ENCODE measurements around the gene CCNI. TPM values are rescaled to one million over a fixed set of nuclear protein-coding genes. Genes with fewer than 3 reads are reported as not detected.

Gene CCNI
- total RNA-seq, 1 experiment from 2014 or later: 240 TPM

GRCh38 chr4:77073981-77074380 lies 1.8 kb downstream of the CCNI start:
- peaks cover 0 to 6% (median 0%) of the 10 kb centered on the region in 3 experiments; a peak in 2 of 7 replicates for H3K36me3 Mint-ChIP-seq (ENCODE audit: insufficient read depth in 1 of 3, low read depth in 3 of 3)
- Histone ChIP-seq H2AFZ (ENCODE audit: low read length) (no peak overlapping the region), H3K4ac (ENCODE audit: low read depth, low read length) (no peak overlapping the region), H2BK12ac (ENCODE audit: insufficient read length, low read depth, low read length) (no peak overlapping the region), H3K79me1 (ENCODE audit: insufficient read depth, low read depth, low read length, poor library complexity, severe bottlenecking) (peaks cover 2% of the 10 kb centered on the region), H3K9ac (ENCODE audit: extremely low read depth, insufficient read length, low read length) (peak overlapping the region; percentile 66), H3K27ac (ENCODE audit: insufficient read length, low read depth, low read length) (no peak overlapping the region), H2BK20ac (ENCODE audit: low read depth, low read length, poor library complexity, severe bottlenecking) (no peak overlapping the region), H4K91ac (ENCODE audit: insufficient read length, low read depth, low read length) (no peak overlapping the region), H4K5ac (ENCODE audit: insufficient read length, low read depth, low read length) (no peak overlapping the region), H2AK5ac (ENCODE audit: insufficient read length, low read length) (no peak overlapping the region), H3K9me3 (ENCODE audit: control insufficient read depth, low read depth, low read length) (no peaks in the 10 kb centered on the region), H3K23me2 (ENCODE audit: insufficient read length, low read depth, low read length, poor library complexity, severe bottlenecking) (peaks cover 12% of the 10 kb centered on the region), H3K4me1 (ENCODE audit: insufficient read depth, low read length) (peaks cover 10% of the 10 kb centered on the region), H2BK5ac (ENCODE audit: insufficient read length, low read length) (no peak overlapping the region), H3K23ac (ENCODE audit: insufficient read length, low read depth, low read length) (no peak overlapping the region), H3K79me2 (ENCODE audit: insufficient read depth, low read length) (peaks cover 42% of the 10 kb centered on the region), H3T11ph (ENCODE audit: low read length) (no peak overlapping the region), H3K27me3 (ENCODE audit: insufficient read depth, low read length) (no peaks in the 10 kb centered on the region), H2BK15ac (ENCODE audit: low read depth, low read length) (no peak overlapping the region), H4K8ac (replicated peaks; ENCODE audit: insufficient read length, low read depth, low read length) (no peak overlapping the region), H3K14ac (ENCODE audit: insufficient read depth, low read length) (no peak overlapping the region), H2BK120ac (ENCODE audit: low read depth, low read length, poor library complexity, severe bottlenecking) (no peak overlapping the region), H3K56ac (ENCODE audit: insufficient read length, low read depth, low read length) (no peak overlapping the region), H3K18ac (ENCODE audit: insufficient read length, low read depth, low read length) (no peak overlapping the region), H4K20me1 (ENCODE audit: control insufficient read depth, insufficient read depth, insufficient read length) (no peaks in the 10 kb centered on the region), H3K4me2 (ENCODE audit: insufficient read depth, insufficient read length, low read length) (peak overlapping the region; percentile 98)
- H3K4me1 Mint-ChIP-seq: peaks cover 24 to 32% of the 10 kb centered on the region in 2 experiments
- no peak overlapping the region for H3K27ac Mint-ChIP-seq
- peaks cover 3% of the 10 kb centered on the region for H3K27me3 Mint-ChIP-seq (ENCODE audit: low read depth)
- WGBS (ENCODE audit: extremely low coverage, insufficient read length, low lambda C conversion rate): no CpG with 5 or more reads among the region's 5 CpGs
- H3K9me3 Mint-ChIP-seq: peaks cover 0 to 3% of the 10 kb centered on the region in 2 experiments; a peak in 1 of 5 replicates
- DNase-seq: no peak
- no peak overlapping the region for H3K4me3 Mint-ChIP-seq
- TF ChIP-seq, protein P1, sequence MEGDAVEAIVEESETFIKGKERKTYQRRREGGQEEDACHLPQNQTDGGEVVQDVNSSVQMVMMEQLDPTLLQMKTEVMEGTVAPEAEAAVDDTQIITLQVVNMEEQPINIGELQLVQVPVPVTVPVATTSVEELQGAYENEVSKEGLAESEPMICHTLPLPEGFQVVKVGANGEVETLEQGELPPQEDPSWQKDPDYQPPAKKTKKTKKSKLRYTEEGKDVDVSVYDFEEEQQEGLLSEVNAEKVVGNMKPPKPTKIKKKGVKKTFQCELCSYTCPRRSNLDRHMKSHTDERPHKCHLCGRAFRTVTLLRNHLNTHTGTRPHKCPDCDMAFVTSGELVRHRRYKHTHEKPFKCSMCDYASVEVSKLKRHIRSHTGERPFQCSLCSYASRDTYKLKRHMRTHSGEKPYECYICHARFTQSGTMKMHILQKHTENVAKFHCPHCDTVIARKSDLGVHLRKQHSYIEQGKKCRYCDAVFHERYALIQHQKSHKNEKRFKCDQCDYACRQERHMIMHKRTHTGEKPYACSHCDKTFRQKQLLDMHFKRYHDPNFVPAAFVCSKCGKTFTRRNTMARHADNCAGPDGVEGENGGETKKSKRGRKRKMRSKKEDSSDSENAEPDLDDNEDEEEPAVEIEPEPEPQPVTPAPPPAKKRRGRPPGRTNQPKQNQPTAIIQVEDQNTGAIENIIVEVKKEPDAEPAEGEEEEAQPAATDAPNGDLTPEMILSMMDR (conservative IDR thresholded peaks at IDR 0.05): no peak
